MM.1S (cell line): Measurements from ENCODE around the gene GAPDHS.

ENCODE experiments used
- EZH2 ChIP-seq: fragments of 300-600 bp; sonication (generic); optimal IDR thresholded peaks from 2 replicates; pipeline ENCODE3; 2017; ENCODE audit warnings: low read depth, mild to moderate bottlenecking, antibody characterized with exemption, low read length, mixed read lengths
- EZH2phosphoT487 ChIP-seq: fragments of 300-600 bp; sonication (generic); IDR thresholded peaks from 2 replicates; pipeline ENCODE4 v1.6.1; 2018; ENCODE audit warnings: antibody characterized with exemption, low read length
- TF ChIP-seq, protein P1 (sequence below): fragments of 300-600 bp; sonication (generic); IDR thresholded peaks from 2 replicates; pipeline ENCODE4 v1.5.1; 2016; ENCODE audit warnings: antibody characterized with exemption, low read length, mixed read lengths

DNA sequence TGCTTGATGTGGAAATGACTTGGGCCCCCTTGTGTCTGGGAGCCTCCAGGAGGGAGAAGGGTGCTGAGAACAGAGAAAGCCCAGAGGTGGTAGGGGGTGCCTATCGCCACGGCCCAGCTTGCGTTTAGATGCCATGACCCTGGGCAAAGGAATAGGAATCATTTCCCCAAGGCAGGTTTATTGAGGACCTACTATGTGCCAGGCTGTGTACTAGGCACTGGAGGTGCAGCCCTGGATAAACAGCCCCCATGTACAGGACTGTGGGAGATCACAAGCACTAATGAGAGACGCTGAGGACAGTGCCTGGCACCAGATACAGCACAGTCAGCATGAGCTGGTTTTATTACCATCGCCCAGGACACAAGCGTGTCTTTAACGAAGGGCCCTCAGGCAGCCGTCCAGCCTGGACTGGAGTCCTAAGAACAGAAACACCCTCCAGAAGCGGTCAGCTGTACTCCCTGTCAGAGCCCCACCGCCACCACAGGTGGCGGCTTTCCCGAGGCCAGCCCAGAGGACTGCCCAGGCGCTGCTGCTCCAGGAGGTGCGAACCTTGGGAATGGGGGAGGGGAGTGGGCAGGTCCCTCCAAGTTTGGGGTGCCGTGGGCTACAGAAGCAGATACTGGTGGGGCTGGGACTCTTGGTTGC, 16.7 kb downstream of the GAPDHS start:
- TF ChIP-seq, protein P1, sequence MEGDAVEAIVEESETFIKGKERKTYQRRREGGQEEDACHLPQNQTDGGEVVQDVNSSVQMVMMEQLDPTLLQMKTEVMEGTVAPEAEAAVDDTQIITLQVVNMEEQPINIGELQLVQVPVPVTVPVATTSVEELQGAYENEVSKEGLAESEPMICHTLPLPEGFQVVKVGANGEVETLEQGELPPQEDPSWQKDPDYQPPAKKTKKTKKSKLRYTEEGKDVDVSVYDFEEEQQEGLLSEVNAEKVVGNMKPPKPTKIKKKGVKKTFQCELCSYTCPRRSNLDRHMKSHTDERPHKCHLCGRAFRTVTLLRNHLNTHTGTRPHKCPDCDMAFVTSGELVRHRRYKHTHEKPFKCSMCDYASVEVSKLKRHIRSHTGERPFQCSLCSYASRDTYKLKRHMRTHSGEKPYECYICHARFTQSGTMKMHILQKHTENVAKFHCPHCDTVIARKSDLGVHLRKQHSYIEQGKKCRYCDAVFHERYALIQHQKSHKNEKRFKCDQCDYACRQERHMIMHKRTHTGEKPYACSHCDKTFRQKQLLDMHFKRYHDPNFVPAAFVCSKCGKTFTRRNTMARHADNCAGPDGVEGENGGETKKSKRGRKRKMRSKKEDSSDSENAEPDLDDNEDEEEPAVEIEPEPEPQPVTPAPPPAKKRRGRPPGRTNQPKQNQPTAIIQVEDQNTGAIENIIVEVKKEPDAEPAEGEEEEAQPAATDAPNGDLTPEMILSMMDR: no peak
- TF ChIP-seq EZH2: no peak
- no peak for TF ChIP-seq EZH2phosphoT487
